GM12892 (cell line): ENCODE measurements around the gene PDE7B.

Source experiments
- DNase-seq: peaks from one replicate; pipeline ENCODE4 v3.0.0; 2011; ENCODE audit not compliant: insufficient read length
- FAIRE-seq: peaks from 2 replicates; lab custom pipeline; 2011; peaks lifted over from hg19 to GRCh38; lab: Jason Lieb, UNC
- POLR2A ChIP-seq: IDR thresholded peaks from 2 replicates; pipeline ENCODE4 v1.6.1; 2011; ENCODE audit warnings: low read depth, low read length, control low read depth
- POLR2AphosphoS5 ChIP-seq: IDR thresholded peaks from 2 replicates; pipeline ENCODE4 v1.6.1; 2011; ENCODE audit warnings: low read depth, low read length, control low read depth
- TAF1 ChIP-seq: IDR thresholded peaks from 2 replicates; pipeline ENCODE4 v1.6.1; 2011; ENCODE audit warnings: low read depth, mild to moderate bottlenecking, control low read depth, low read length, borderline replicate concordance

Gene PDE7B

DNA sequence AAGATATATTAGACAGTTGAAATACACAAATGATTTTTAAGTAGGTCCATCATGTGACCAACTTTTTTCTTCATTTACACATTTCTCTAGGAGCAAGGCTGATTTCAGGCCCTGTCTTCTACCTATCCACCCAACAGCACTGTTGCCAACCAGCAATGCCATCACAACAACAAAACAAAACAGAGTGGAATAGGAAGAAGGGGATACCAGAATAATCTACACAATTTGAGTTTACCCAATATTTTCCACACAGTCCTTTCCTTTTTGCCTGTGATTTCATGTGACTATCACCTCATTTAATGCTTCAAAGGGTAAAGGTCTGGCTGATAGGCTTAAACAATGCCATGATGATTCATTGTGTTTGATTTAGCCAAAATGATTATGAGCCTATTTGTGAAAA lies 303.7 kb downstream of the PDE7B start:
- TF ChIP-seq TAF1 (no peak), POLR2A (no peak), POLR2AphosphoS5 (no peak)
- DNase-seq (no peak), FAIRE-seq (no peak)

- DNase-seq, result no peak
- no peak for TF ChIP-seq POLR2AphosphoS5
- TF ChIP-seq POLR2A, result no peak
- no peak for TF ChIP-seq TAF1
- no peak for FAIRE-seq
Observed at GRCh38 chr6:136157743-136158142, 306.2 kb downstream of the PDE7B start.

GRCh38 chr6:136158387-136158821 lies 306.9 kb downstream of the PDE7B start:
- no peak for FAIRE-seq
- TF ChIP-seq POLR2AphosphoS5, result no peak
- TF ChIP-seq TAF1, result no peak
- no peak for TF ChIP-seq POLR2A
- DNase-seq, result no peak

GRCh38 chr6:136158971-136159370 lies 307.5 kb downstream of the PDE7B start:
- DNase-seq, result no peak
- no peak for TF ChIP-seq POLR2AphosphoS5
- no peak for TF ChIP-seq TAF1
- no peak for TF ChIP-seq POLR2A
- FAIRE-seq, result no peak

- no peak for FAIRE-seq
Observed at GRCh38 chr6:136160250-136160649, 308.7 kb downstream of the PDE7B start.

GRCh38 chr6:136161950-136162349 lies 310.4 kb downstream of the PDE7B start:
- FAIRE-seq (no peak), DNase-seq (no peak)
- TF ChIP-seq POLR2A (no peak), TAF1 (no peak), POLR2AphosphoS5 (no peak)

More at GRCh38 chr6:136160250-136160649, 308.7 kb downstream of the PDE7B start:
- TF ChIP-seq POLR2AphosphoS5, result no peak
- no peak for TF ChIP-seq TAF1
- no peak for TF ChIP-seq POLR2A
- no peak for DNase-seq

DNA sequence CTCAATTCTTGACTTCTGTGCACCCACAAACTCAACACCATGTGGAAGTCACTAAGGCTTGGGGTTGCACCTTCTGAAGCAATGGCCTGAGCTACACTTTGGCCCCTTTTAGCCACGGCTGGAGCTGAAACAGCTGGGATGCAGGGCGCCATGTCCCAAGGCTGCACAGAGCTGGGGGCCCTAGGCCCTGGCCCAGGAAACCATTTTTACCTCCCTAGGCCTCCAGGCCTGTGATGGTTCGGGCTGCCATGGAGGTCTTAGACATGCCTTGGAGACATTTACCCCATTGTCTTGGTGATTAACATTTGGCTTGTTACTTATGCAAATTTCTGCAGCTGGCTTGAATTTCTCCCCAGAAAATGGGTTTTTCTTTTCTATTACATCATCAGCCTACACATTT lies 311.8 kb downstream of the PDE7B start:
- TF ChIP-seq TAF1, result no peak
- no peak for TF ChIP-seq POLR2A
- TF ChIP-seq POLR2AphosphoS5, result no peak
- DNase-seq (no peak), FAIRE-seq (no peak)

GRCh38 chr6:136166815-136167214 lies 315.3 kb downstream of the PDE7B start:
- FAIRE-seq (no peak), DNase-seq (no peak)
- TF ChIP-seq TAF1 (no peak), POLR2AphosphoS5 (no peak), POLR2A (no peak)

- DNase-seq (no peak), FAIRE-seq (no peak)
- no peak for TF ChIP-seq POLR2AphosphoS5
- no peak for TF ChIP-seq POLR2A
- no peak for TF ChIP-seq TAF1
Observed at GRCh38 chr6:136169394-136170148, 318.1 kb downstream of the PDE7B start.

DNA sequence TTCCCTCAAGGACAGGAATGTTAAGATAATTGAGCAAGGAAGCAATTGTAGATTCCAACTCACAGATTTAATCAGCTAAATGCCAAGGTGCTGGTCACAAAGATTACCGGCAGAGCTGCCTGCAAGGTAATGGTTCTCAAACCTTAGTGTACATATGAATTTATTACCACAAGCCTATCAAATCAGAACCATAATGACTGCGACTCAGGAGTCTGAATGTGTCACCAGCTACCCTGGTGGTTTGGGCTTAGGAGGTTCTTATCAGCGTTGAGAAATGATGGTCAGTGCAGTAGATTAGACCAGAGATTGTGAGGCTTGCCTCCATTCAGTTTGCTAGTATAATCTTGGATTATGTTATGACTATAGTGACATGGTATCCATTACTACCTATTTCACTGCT lies 319.7 kb downstream of the PDE7B start:
- FAIRE-seq, result no peak
- no peak for TF ChIP-seq TAF1
- DNase-seq, result no peak

GRCh38 chr6:136173519-136174507 lies 322.3 kb downstream of the PDE7B start:
- DNase-seq, result no peak
- no peak for TF ChIP-seq POLR2A
- no peak for TF ChIP-seq POLR2AphosphoS5
- TF ChIP-seq TAF1, result no peak
- no peak for FAIRE-seq
